NCI-H2196 treated with DMSO at 0.1 percent for 48 hours (cell line): ENCODE results near the gene IL26.
"Not testable (repeated sequence)": the region's sequence is repeated elsewhere in the genome, so short reads cannot be mapped to it uniquely, and the experiment has no call there.

Source experiments
- DNase-seq: peaks from one replicate; lab custom pipeline; 2025; ENCODE audit not compliant: unreplicated experiment; lab: John Stamatoyannopoulos, UW

The IL26 gene

GRCh38 chr12:68203460-68203875 lies 22.1 kb downstream of the IL26 start:
- DNase-seq, result no peak

GRCh38 chr12:68200854-68201253 lies 24.8 kb downstream of the IL26 start:
- DNase-seq, result no peak

- no peak for DNase-seq
Observed at GRCh38 chr12:68199127-68199526, 26.5 kb downstream of the IL26 start.

- no peak for DNase-seq
Observed at GRCh38 chr12:68198507-68199086, 27.0 kb downstream of the IL26 start.

GRCh38 chr12:68190301-68190700 lies 35.3 kb downstream of the IL26 start:
- DNase-seq, result no peak

- no peak for DNase-seq
Observed at GRCh38 chr12:68189821-68190242, 35.8 kb downstream of the IL26 start.

- no peak for DNase-seq
Observed at GRCh38 chr12:68185598-68185997, 40.0 kb downstream of the IL26 start.

- no peak for DNase-seq
Observed at GRCh38 chr12:68180792-68181744, 44.5 kb downstream of the IL26 start.

GRCh38 chr12:68178774-68179439 lies 46.7 kb downstream of the IL26 start:
- DNase-seq, result no peak

GRCh38 chr12:68178184-68178583 lies 47.4 kb downstream of the IL26 start:
- no peak for DNase-seq

GRCh38 chr12:68177562-68177961 lies 48.0 kb downstream of the IL26 start:
- no peak for DNase-seq

- DNase-seq, result no peak
Observed at GRCh38 chr12:68176257-68176656, 49.4 kb downstream of the IL26 start.

GRCh38 chr12:68175557-68176061 lies 50.0 kb downstream of the IL26 start:
- no peak for DNase-seq

GRCh38 chr12:68174761-68175160 lies 50.8 kb downstream of the IL26 start:
- DNase-seq, result not testable (repeated sequence)

- no peak for DNase-seq
Observed at GRCh38 chr12:68173792-68174191, 51.8 kb downstream of the IL26 start.

GRCh38 chr12:68170726-68171125 lies 54.9 kb downstream of the IL26 start:
- no peak for DNase-seq

GRCh38 chr12:68169213-68169889 lies 56.3 kb downstream of the IL26 start:
- no peak for DNase-seq

- DNase-seq, result no peak
Observed at GRCh38 chr12:68166317-68166831, 59.2 kb downstream of the IL26 start.

GRCh38 chr12:68163560-68164081 lies 62.0 kb downstream of the IL26 start:
- DNase-seq, result no peak

- DNase-seq, result no peak
Observed at GRCh38 chr12:68162374-68162773, 63.2 kb downstream of the IL26 start.
